RWPE1 (cell line): ENCODE measurements around the gene EGF.

ENCODE experiments used
- CTCF ChIA-PET: fragments of 350-600 bp; sonication (Branson Sonifier 250); formaldehyde crosslinking; extraction: SDS; loops from one replicate; lab custom pipeline; 2021; lab: Yijun Ruan, JAX
- POLR2A ChIA-PET: fragments of 400-600 bp; formaldehyde crosslinking; extraction: SDS; loops from one replicate; lab custom pipeline; 2020; ENCODE audit warnings: antibody characterized with exemption; ENCODE audit not compliant: low non-redundant PET; lab: Yijun Ruan, JAX
- DNase-seq: peaks from one replicate; pipeline ENCODE4 v3.0.0; 2012; ENCODE audit warnings: low spot score
- H3K27ac ChIP-seq: fragments of 450-650 bp; 2 replicates; pipeline ENCODE4 v1.5.1; 2017
- TF ChIP-seq, protein P1 (sequence below): fragments of 450-650 bp; conservative IDR thresholded peaks from 2 replicates; pipeline ENCODE4 v1.5.1; 2017; ENCODE audit warnings: low read depth, mild to moderate bottlenecking

The EGF gene

DNA sequence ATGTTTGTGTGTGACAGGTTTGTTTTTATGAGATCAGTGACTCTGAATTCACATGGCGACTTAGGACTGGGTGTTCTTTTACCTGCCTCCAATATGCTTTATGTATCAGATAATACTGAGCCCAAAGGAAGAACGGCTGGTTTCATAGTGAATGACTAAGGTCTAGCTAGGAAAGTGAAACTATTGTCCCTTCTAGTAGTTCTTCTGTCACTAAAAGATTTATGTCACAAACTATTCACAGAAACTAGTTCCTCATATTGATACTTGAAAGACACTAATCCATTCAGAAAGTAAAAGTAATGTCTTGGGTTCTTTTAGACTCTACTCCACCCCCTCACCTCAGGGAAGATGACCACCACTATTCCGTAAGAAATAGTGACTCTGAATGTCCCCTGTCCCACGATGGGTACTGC is 81.7 kb downstream of the EGF start:
- H3K27ac ChIP-seq, result no peak overlapping the region
- no peak for DNase-seq
- TF ChIP-seq, protein P1, sequence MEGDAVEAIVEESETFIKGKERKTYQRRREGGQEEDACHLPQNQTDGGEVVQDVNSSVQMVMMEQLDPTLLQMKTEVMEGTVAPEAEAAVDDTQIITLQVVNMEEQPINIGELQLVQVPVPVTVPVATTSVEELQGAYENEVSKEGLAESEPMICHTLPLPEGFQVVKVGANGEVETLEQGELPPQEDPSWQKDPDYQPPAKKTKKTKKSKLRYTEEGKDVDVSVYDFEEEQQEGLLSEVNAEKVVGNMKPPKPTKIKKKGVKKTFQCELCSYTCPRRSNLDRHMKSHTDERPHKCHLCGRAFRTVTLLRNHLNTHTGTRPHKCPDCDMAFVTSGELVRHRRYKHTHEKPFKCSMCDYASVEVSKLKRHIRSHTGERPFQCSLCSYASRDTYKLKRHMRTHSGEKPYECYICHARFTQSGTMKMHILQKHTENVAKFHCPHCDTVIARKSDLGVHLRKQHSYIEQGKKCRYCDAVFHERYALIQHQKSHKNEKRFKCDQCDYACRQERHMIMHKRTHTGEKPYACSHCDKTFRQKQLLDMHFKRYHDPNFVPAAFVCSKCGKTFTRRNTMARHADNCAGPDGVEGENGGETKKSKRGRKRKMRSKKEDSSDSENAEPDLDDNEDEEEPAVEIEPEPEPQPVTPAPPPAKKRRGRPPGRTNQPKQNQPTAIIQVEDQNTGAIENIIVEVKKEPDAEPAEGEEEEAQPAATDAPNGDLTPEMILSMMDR, result no peak
- ChIA-PET CTCF (no interaction called here), POLR2A (no interaction called here)

DNA sequence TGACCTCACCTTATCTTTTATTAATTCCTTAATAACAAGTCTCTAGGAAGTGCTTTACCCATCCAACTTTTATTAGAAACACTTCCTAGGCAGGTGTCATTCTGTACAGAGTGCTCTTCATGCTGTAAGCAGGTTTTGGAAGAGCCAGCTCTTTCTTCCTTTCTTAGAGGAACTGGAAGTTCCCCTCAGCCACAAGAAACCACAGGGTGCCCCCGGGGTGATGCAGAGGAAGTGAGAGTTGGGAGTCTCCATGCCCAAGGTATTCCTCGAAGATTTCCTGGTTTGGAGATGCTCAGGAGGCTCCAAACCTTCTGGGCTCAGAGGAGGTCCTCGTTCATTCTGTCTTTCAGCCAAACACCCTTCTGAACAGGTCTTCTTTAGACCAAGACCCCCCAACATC is 83.8 kb downstream of the EGF start:
- ChIA-PET CTCF (interaction anchor here (0.6 to 0.7 kb wide), 2 partner anchors 10 to 519 kb away, joined by 4 to 6 read pairs; no protein-coding TSS in a partner anchor), POLR2A (no interaction called here)
- TF ChIP-seq, protein P1, result no peak
- no peak for DNase-seq
- H3K27ac ChIP-seq, result no peak overlapping the region

DNA sequence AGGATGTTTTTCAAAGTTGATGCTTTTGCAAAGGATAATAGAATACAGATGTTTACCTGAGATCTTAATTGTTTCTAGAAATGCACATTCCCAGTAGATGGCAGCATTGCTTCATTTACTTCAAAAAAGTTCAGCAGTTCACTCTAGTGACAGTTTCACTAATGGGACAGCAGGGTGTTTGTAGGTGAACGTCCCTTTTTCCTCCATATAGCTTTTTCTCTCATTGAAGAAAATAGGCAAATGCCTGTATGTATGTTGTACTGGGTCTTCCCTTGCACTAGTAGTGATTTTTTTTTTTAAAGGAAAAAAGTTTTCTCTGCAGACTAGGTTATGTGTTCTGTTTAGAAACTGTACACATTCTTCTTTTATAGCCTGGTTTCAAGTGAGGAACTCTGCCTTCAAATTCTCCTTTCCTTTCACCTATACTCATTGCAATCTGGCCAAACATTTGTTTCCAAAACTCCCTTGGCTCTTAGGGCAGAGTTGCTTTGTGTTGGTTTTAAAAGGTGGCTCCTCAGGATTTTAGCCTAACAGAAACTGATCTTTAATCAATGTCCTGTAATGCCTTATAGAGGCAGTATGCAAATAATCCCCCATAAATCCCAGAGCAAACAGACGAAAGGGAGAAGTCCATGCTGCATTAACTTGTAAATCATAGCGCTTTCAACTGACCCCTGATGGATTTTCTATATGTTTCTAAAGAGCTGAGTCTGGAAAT is 86.3 kb downstream of the EGF start:
- ChIA-PET POLR2A (no interaction called here), CTCF (interaction anchor here (0.5 to 3.4 kb wide), 8 partner anchors 234 to 1607 kb away, joined by 3 to 27 read pairs (median 3); no protein-coding TSS in a partner anchor)
- no peak overlapping the region for H3K27ac ChIP-seq
- DNase-seq, result peak; percentile 53
- TF ChIP-seq, protein P1, result peak; percentile 70

DNA sequence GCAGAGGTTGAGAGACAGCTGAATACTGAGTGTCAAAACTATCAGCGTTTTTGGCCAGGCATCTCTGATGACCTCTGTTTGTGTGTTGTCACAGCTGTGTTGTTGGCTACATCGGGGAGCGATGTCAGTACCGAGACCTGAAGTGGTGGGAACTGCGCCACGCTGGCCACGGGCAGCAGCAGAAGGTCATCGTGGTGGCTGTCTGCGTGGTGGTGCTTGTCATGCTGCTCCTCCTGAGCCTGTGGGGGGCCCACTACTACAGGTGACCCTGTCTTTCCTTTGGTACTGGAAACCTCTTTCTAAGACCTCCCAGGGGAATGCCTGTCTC is 86.9 kb downstream of the EGF start:
- POLR2A ChIA-PET, result no interaction called here
- no peak for DNase-seq
- TF ChIP-seq, protein P1, result no peak
- CTCF ChIA-PET, result interaction anchor here (0.6 to 3.4 kb wide), 4 partner anchors 312 to 518 kb away, joined by 3 to 27 read pairs (median 6); no protein-coding TSS in a partner anchor
- no peak overlapping the region for H3K27ac ChIP-seq

DNA sequence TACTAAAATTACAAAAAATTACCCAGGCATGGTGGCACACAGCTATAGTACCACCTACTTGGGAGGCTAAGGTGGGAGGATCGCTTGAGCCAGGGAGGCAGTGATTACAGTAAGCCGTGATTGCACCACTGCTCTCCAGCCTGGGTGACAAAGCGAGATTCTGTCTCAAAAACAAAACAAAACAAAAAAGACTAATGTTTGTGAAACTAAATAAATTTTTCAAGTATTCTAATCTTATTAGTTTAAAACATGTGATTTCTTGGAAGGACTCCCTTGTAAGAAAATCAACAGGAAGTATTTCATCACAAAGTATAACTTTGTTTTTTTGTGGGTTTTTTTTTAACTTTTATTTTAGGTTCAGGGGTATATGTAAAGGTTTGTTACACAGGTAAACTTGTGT is 89.6 kb downstream of the EGF start:
- no peak overlapping the region for H3K27ac ChIP-seq
- ChIA-PET POLR2A (no interaction called here), CTCF (interaction anchor here (0.8 to 2.3 kb wide), 2 partner anchors 342 to 507 kb away, joined by 3 to 8 read pairs; no protein-coding TSS in a partner anchor)
- DNase-seq, result no peak
- TF ChIP-seq, protein P1, result no peak

DNA sequence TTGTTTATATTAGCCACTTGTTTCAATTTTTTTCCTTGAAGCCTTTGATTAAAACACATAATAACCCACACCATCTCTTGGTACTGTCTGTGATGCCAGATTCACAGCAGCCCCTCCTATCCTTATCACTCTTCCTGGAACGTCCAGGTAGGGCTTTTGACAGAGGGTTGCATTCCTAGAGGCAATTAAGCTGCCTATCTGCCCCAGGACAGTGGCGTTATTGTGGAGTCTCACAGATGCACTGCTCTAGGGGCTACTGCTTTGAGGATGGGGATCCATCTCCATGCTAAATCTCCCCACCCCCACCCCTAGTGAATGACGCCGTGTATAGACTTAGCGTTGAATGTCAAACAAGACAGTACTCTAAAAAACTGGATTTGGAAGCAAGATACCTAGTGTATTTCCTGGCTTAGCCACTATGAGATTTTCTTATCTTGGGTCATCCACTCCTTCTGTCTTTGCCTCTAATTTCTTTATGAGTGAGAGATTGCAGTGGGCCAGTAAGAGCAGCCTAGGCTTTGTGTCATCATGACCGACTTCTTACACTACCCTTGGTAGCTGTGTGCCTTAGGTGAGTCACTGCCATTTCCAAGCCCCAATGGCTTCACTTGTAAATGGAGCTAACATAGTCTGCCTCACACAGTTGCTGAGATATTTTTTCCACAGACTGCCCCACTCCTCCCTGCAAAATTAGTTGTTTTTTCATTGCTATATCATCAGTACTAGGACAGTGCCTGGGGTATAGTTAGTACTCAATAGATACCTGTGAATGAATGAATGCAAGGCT is 90.9 kb downstream of the EGF start:
- CTCF ChIA-PET, result interaction anchor here (0.6 to 2.3 kb wide), 3 partner anchors 505 to 529 kb away, joined by 3 to 8 read pairs (median 7); no protein-coding TSS in a partner anchor
- no peak overlapping the region for H3K27ac ChIP-seq
- TF ChIP-seq, protein P1, result no peak
- no peak for DNase-seq
- POLR2A ChIA-PET, result no interaction called here
